Mesendoderm (in vitro differentiated cells): ENCODE measurements around the gene EBPL.

ENCODE experiments used
- DNase-seq: peaks from one replicate; pipeline ENCODE4 v3.0.0; 2013
- H2AK5ac ChIP-seq: 2 replicates; pipeline ENCODE4 v1.6.1; 2013; ENCODE audit warnings: low read length, inconsistent platforms
- H2BK120ac ChIP-seq: 2 replicates; pipeline ENCODE4 v1.6.1; 2013; ENCODE audit warnings: low read depth, mild to moderate bottlenecking, low read length, moderate library complexity, mixed read lengths
- H2BK15ac ChIP-seq: replicated peaks from 2 replicates; pipeline ENCODE4 v1.6.1; 2013; ENCODE audit warnings: low read depth, mild to moderate bottlenecking, moderate library complexity
- H2BK5ac ChIP-seq: 2 replicates; pipeline ENCODE4 v1.6.1; 2013; ENCODE audit warnings: low read length, inconsistent platforms
- H3K18ac ChIP-seq: 2 replicates; pipeline ENCODE4 v1.6.1; 2013; ENCODE audit warnings: mild to moderate bottlenecking, low read length, mixed read lengths
- H3K23ac ChIP-seq: one replicate; pipeline ENCODE4 v1.6.1; 2013; ENCODE audit warnings: low read length
- H3K27ac ChIP-seq: 2 replicates; pipeline ENCODE4 v1.5.1; 2013; ENCODE audit warnings: low read depth, mild to moderate bottlenecking, inconsistent platforms, low read length, moderate library complexity
- H3K27me3 ChIP-seq: 2 replicates; pipeline ENCODE4 v1.6.1; 2013; ENCODE audit warnings: low read length, control low read depth, mild to moderate bottlenecking, inconsistent platforms; ENCODE audit not compliant: insufficient read depth, poor library complexity
- H3K36me3 ChIP-seq: 2 replicates; pipeline ENCODE4 v1.6.1; 2013; ENCODE audit warnings: low read length, inconsistent platforms; ENCODE audit not compliant: control insufficient read depth, insufficient read depth
- H3K4ac ChIP-seq: one replicate; pipeline ENCODE4 v1.6.1; 2013; ENCODE audit warnings: low read depth, mild to moderate bottlenecking, low read length, moderate library complexity
- H3K4me1 ChIP-seq: 2 replicates; pipeline ENCODE4 v1.6.1; 2013; ENCODE audit warnings: low read depth, low read length, inconsistent platforms; ENCODE audit not compliant: control insufficient read depth
- H3K4me2 ChIP-seq: 2 replicates; pipeline ENCODE4 v1.6.1; 2013; ENCODE audit warnings: low read length
- H3K4me3 ChIP-seq: 2 replicates; pipeline ENCODE4 v1.5.1; 2013; ENCODE audit warnings: mild to moderate bottlenecking, low read length
- H3K56ac ChIP-seq: one replicate; pipeline ENCODE4 v1.6.1; 2013; ENCODE audit warnings: low read length
- H3K79me1 ChIP-seq: 2 replicates; pipeline ENCODE4 v1.6.1; 2013; ENCODE audit warnings: low read length, inconsistent platforms
- H3K79me2 ChIP-seq: 2 replicates; pipeline ENCODE4 v1.6.1; 2013; ENCODE audit warnings: mild to moderate bottlenecking, low read length; ENCODE audit not compliant: control insufficient read depth, insufficient read depth
- H3K9ac ChIP-seq: 2 replicates; pipeline ENCODE4 v1.6.1; 2013; ENCODE audit warnings: low read length, inconsistent platforms
- H4K5ac ChIP-seq: one replicate; pipeline ENCODE4 v1.6.1; 2013; ENCODE audit warnings: low read length
- H4K8ac ChIP-seq: one replicate; pipeline ENCODE4 v1.6.1; 2013; ENCODE audit warnings: low read depth, mild to moderate bottlenecking, control low read depth, low read length, moderate library complexity
- WGBS: extraction: QIAGEN DNeasy Blood & Tissue Kit; methylation state at CpG from one replicate; pipeline ENCODE4 v1.1.7; 2013; ENCODE audit warnings: low lambda C conversion rate, missing lambda C conversion rate; ENCODE audit not compliant: insufficient coverage; ENCODE audit errors: extremely low coverage; 5-methylcytosine and 5-hydroxymethylcytosine counted together

The EBPL gene

DNA sequence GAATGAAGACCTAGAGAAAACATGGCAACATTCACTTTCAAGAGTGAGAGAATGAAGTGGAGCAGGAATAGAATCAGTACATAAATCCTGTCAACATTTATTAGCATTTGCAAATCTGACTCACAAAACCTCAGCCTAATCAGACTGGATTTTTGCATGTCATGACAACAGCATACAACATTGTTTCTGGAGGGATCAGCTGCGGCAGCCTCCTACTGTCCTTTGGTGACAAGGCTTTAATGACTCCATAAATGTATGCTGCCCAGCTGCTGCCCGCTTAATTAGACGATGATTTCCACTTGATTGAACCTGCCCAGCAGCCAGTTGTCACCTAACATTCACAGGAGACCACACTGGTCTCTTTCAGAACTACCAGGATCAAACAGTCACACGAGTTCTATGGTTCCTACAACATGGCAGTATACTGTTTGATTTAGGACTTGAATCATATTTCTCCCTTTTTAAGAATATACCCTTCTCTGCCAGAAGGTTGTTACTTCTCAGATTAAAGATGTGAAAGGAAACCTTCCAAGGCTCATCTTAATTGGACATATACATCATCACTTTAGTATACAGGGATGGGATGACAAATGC lies 9.3 kb downstream of the EBPL start:
- Histone ChIP-seq H2BK120ac (no peak overlapping the region), H3K27me3 (no peaks in the 10 kb centered on the region), H4K8ac (no peak overlapping the region), H3K4me2 (no peak overlapping the region), H3K4me1 (no peaks in the 10 kb centered on the region), H3K79me1 (peaks cover 10% of the 10 kb centered on the region), H4K5ac (no peak overlapping the region), H2AK5ac (no peak overlapping the region), H3K4ac (no peak overlapping the region), H3K36me3 (peaks cover 1% of the 10 kb centered on the region), H3K9ac (no peak overlapping the region), H2BK15ac (no peak overlapping the region), H3K56ac (no peak overlapping the region), H3K23ac (no peak overlapping the region), H2BK5ac (no peak overlapping the region), H3K4me3 (no peak overlapping the region), H3K18ac (no peak overlapping the region), H3K27ac (no peak overlapping the region), H3K79me2 (peaks cover 29% of the 10 kb centered on the region)
- DNase-seq = no peak
- WGBS = no CpG with 5 or more reads among the region's 4 CpGs

DNA sequence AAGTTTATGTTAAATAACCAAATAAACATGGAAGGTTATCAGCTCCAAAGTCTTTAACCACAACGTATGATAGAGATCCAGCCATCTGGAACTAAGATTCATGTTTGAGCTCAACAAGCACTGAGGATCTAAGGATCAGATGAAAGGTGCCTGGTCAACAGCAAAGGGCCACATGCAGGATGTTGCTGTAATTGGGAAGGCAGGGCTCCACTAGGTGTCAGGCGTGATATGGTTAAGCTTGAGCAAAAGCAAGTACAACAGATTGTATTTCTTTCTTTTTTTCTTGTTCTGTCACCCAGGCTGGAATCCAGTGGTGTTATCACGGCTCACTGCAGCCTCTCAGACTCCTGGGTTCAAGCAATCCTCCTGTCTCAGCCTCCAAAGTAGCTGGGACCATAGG lies 12.0 kb downstream of the EBPL start:
- no peaks in the 10 kb centered on the region for H3K27me3 ChIP-seq
- H3K79me1 ChIP-seq = peaks cover 15% of the 10 kb centered on the region
- H3K9ac ChIP-seq = no peak overlapping the region
- H3K4ac ChIP-seq = no peak overlapping the region
- H3K4me3 ChIP-seq = no peak overlapping the region
- no peak overlapping the region for H2BK15ac ChIP-seq
- DNase-seq = no peak
- H3K4me1 ChIP-seq = no peaks in the 10 kb centered on the region
- no peak overlapping the region for H4K5ac ChIP-seq
- no peak overlapping the region for H3K4me2 ChIP-seq
- no peak overlapping the region for H2AK5ac ChIP-seq
- H3K56ac ChIP-seq = no peak overlapping the region
- peaks cover 3% of the 10 kb centered on the region for H3K36me3 ChIP-seq
- no peak overlapping the region for H3K18ac ChIP-seq
- H4K8ac ChIP-seq = no peak overlapping the region
- H3K79me2 ChIP-seq = peaks cover 32% of the 10 kb centered on the region
- H3K27ac ChIP-seq = no peak overlapping the region
- H2BK120ac ChIP-seq = no peak overlapping the region
- H3K23ac ChIP-seq = no peak overlapping the region
- H2BK5ac ChIP-seq = no peak overlapping the region
- no CpG with 5 or more reads among the region's 3 CpGs for WGBS

DNA sequence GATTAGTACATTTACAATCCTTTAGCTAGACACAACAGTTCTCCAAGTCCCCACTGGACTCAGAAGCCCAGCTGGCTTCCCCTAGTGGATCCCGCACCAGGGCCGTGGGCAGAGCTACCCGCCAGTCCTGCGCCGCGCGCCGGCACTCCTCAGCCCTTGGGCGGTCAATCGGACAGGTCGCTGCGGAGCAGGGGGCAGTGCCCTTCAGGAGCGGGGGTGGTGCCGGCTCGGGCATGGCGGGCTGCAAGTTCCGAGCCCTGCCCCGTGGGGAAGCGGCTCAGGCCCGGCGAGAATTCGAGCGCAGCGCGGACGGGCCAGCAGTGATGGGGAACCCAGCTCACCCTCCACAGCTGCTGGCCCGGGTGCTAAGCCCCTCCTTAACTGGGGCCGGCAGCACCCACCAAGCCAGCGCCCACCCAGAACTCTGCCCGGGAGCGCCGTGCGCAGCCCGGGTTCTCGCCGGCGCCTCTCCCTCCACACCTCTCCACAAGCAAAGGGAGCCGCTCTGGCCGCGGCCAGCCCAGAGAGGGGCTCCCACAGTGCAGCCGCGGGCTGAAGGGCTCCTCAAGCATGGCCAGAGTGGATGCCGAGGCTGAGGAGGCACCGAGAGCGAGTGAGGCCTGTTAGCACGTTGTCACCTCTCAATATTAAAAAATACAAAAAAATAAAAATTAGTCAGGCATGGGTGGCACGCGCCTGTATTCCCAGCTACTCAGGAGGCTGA lies 12.9 kb downstream of the EBPL start:
- WGBS = no CpG with 5 or more reads among the region's 48 CpGs
- H2BK120ac ChIP-seq = no peak overlapping the region
- H3K27me3 ChIP-seq = no peaks in the 10 kb centered on the region
- H3K18ac ChIP-seq = no peak overlapping the region
- H3K4me3 ChIP-seq = no peak overlapping the region
- H3K4me1 ChIP-seq = no peaks in the 10 kb centered on the region
- peaks cover 13% of the 10 kb centered on the region for H3K79me1 ChIP-seq
- no peak overlapping the region for H3K9ac ChIP-seq
- no peak overlapping the region for H3K23ac ChIP-seq
- no peak overlapping the region for H3K56ac ChIP-seq
- H4K8ac ChIP-seq = no peak overlapping the region
- no peak overlapping the region for H3K4ac ChIP-seq
- H2BK15ac ChIP-seq = no peak overlapping the region
- no peak overlapping the region for H3K27ac ChIP-seq
- H3K4me2 ChIP-seq = no peak overlapping the region
- no peak for DNase-seq
- H2AK5ac ChIP-seq = no peak overlapping the region
- peaks cover 3% of the 10 kb centered on the region for H3K36me3 ChIP-seq
- H3K79me2 ChIP-seq = peaks cover 29% of the 10 kb centered on the region
- H2BK5ac ChIP-seq = no peak overlapping the region
- no peak overlapping the region for H4K5ac ChIP-seq

DNA sequence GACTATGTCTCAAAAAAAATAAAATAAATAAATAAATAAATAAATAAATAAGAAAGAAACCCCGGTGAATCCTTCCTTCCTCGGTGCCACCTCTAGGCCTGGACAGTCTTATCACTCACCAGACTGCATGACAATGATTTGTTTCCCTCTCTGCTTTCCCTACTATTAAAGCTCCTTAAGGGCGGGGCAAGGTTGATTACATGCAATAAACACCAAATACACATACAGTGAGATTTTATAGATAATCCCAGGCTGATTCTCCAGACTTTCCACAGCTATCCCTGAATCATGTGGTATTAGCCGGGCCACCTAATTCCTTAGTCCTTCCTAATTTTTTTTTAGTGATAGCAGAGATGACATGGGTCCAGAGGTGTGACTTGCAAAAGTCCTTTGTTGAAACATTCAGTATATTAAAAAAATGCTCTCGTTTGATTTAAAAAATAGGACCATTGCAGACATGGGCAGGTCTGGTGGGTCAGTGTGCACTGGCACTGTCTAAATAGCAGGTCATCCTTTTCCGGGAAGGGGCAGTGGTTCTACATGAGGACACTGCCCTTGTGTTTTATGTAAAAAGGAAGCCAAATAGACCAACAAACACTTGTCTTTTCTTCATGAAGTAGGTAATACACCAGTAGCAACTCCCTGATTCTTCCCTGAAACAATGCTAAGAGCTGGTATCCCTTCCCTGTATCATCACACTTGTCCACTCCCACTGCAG lies 14.5 kb downstream of the EBPL start:
- no peaks in the 10 kb centered on the region for H3K4me1 ChIP-seq
- no peak overlapping the region for H2AK5ac ChIP-seq
- no peak overlapping the region for H4K8ac ChIP-seq
- H2BK15ac ChIP-seq = no peak overlapping the region
- H3K56ac ChIP-seq = no peak overlapping the region
- no peak overlapping the region for H3K4me2 ChIP-seq
- WGBS = no CpG with 5 or more reads among the region's 6 CpGs
- H3K23ac ChIP-seq = no peak overlapping the region
- H3K4me3 ChIP-seq = no peak overlapping the region
- no peak overlapping the region for H3K27ac ChIP-seq
- no peak for DNase-seq
- no peak overlapping the region for H4K5ac ChIP-seq
- H3K18ac ChIP-seq = no peak overlapping the region
- no peak overlapping the region for H3K9ac ChIP-seq
- H3K79me2 ChIP-seq = peaks cover 18% of the 10 kb centered on the region
- H3K27me3 ChIP-seq = no peaks in the 10 kb centered on the region
- H3K36me3 ChIP-seq = peaks cover 3% of the 10 kb centered on the region
- peaks cover 10% of the 10 kb centered on the region for H3K79me1 ChIP-seq
- H2BK120ac ChIP-seq = no peak overlapping the region
- H2BK5ac ChIP-seq = no peak overlapping the region
- H3K4ac ChIP-seq = no peak overlapping the region

DNA sequence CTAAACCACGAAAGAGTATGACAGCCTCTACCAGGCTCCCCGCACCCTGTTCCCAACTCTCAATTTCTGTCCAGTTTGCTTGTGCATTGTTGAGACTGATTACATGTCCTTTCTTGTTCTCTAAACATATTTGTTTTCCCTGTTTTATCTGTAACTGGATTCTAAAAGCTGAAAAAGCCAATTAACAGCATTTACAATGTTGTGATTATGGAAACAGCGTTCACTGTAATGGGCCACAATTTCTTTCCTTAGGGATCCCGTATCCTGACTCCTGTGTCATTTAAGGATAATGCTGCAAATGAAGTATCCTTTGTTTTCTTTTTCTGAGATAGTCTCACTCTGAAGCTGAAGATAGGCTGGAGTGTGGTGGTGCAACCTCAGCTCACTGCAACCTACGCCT lies 20.5 kb downstream of the EBPL start:
- H3K79me2 ChIP-seq = peaks cover 9% of the 10 kb centered on the region
- H3K27ac ChIP-seq = no peak overlapping the region
- DNase-seq = no peak
- no peak overlapping the region for H3K4me3 ChIP-seq
- whole genome bisulfite sequencing = no CpG with 5 or more reads among the region's 5 CpGs
- no peak overlapping the region for H2AK5ac ChIP-seq
- no peaks in the 10 kb centered on the region for H3K4me1 ChIP-seq
- peaks cover 5% of the 10 kb centered on the region for H3K79me1 ChIP-seq
- no peak overlapping the region for H3K4me2 ChIP-seq
- no peak overlapping the region for H3K4ac ChIP-seq
- peaks cover 2% of the 10 kb centered on the region for H3K36me3 ChIP-seq
- no peak overlapping the region for H3K23ac ChIP-seq
- no peak overlapping the region for H2BK15ac ChIP-seq
- no peaks in the 10 kb centered on the region for H3K27me3 ChIP-seq
- no peak overlapping the region for H4K8ac ChIP-seq
- H2BK5ac ChIP-seq = no peak overlapping the region
- no peak overlapping the region for H3K56ac ChIP-seq
- H2BK120ac ChIP-seq = no peak overlapping the region
- no peak overlapping the region for H3K9ac ChIP-seq
- H4K5ac ChIP-seq = no peak overlapping the region
- H3K18ac ChIP-seq = no peak overlapping the region
